ENCODE results near the gene SNX6. TPM values are rescaled to one million over a fixed set of nuclear protein-coding genes. Genes with fewer than 3 reads are reported as not detected.

SNX6 gene
- 60.4 to 87.9 TPM (median 75.2 TPM) in 5 replicates for total RNA-seq (2022; extraction: Qiagen RNA extraction; ENCODE audit: low read depth)

DNA sequence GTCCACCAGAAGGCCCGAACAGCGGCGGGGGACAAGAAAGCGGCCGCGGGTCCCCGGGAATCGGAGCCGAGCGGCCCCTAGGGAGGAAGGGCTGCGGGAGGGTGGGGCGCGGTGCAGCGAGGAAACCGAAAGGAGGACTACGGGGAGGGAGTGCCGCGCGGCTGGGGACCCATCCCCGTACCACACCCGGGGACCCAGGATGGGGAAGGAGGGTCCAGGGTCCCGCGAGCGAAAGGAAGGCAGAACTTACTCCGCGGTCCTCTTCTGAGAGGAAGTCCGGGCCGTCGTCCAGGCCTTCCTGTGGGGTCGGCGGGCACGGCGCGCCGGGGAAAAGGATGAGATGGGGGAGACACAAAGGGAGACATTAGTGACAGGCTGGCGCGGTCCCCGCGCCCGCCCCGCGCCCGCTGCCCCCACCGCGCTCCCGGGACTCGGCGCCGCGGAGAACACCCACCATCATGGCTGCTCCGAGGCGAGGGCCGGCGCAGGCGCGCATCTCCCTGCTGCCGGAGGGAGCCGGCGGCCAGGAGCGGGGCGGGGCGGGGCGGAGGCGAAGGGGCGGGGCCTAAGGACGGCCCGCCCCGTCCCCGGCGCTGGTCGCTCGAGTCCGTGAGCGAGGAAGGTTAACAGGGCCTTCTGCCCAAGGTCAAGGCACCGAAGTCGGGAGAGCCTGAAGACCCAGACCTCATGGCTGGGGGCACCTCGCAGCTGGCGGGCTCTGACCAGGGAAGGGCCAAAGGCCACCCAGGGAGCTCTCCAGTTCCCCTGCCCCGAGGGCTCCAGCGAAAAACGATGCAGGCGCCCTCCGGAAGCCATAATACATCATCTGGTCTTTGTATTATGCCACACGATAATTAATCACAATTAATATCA lies at the start of gene SNX6:
SNX6 (minus strand) TSS at position 492 of the 873 bp plus-strand sequence; CDS start at position 460, 32 bp downstream.

GRCh38 chr14:34539407-34540180 lies 90.4 kb downstream of the SNX6 start, which contains the start of gene EAPP:
EAPP (minus strand) TSS chr14:34539701; CDS start chr14:34539628, 73 bp downstream.

Other genes starting within 250 kb of the SNX6 start
- gene SPTSSA, start 167.9 kb downstream of the SNX6 start, total RNA-seq (2022; extraction: Qiagen RNA extraction; ENCODE audit: low read depth), result 18.5 to 32.7 TPM (median 25.8 TPM) in 5 replicates
- 30.1 to 57.2 TPM (median 38.5 TPM) in 5 replicates for gene EAPP, start 90.4 kb downstream of the SNX6 start, total RNA-seq (2022; extraction: Qiagen RNA extraction; ENCODE audit: low read depth)
- 77.4 to 119 TPM (median 107 TPM) in 5 replicates for gene CFL2, start 84.4 kb upstream of the SNX6 start, total RNA-seq (2022; extraction: Qiagen RNA extraction; ENCODE audit: low read depth)
- gene BAZ1A, start 245.2 kb upstream of the SNX6 start, total RNA-seq (2022; extraction: Qiagen RNA extraction; ENCODE audit: low read depth), result 21.2 to 41.5 TPM (median 29.5 TPM) in 5 replicates

Data from A549 treated with ZK216348 at 1 μM for 4 hours (cell line).